ENCODE measurements around the gene TRIM17.

DNA sequence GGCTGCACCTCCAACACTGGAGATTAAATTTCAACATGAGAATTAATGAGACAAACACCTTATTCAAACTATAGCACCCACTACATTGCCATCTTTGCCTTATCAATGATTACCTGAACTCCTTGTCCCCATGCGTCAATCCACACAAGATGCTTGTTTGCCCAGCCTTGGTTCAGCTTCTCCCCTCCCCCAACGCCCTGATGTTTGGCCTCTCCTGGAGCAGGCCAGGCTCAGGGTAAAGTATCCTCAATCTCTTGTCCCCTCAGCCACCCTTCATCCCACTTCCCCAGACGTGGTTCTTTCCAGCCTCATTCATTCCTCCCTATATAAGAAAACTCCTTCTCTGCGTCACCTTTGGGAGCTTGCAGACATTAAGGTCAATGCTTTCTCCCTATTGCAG lies 11.8 kb upstream of the TRIM17 start:
- TF ChIP-seq, protein P1, sequence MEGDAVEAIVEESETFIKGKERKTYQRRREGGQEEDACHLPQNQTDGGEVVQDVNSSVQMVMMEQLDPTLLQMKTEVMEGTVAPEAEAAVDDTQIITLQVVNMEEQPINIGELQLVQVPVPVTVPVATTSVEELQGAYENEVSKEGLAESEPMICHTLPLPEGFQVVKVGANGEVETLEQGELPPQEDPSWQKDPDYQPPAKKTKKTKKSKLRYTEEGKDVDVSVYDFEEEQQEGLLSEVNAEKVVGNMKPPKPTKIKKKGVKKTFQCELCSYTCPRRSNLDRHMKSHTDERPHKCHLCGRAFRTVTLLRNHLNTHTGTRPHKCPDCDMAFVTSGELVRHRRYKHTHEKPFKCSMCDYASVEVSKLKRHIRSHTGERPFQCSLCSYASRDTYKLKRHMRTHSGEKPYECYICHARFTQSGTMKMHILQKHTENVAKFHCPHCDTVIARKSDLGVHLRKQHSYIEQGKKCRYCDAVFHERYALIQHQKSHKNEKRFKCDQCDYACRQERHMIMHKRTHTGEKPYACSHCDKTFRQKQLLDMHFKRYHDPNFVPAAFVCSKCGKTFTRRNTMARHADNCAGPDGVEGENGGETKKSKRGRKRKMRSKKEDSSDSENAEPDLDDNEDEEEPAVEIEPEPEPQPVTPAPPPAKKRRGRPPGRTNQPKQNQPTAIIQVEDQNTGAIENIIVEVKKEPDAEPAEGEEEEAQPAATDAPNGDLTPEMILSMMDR (IDR thresholded peaks at IDR 0.05), result no peak
- no peak for TF ChIP-seq EP300 (IDR thresholded peaks at IDR 0.05; ENCODE audit: low read depth)
- no peak for TF ChIP-seq POLR2AphosphoS5 (IDR thresholded peaks at IDR 0.05)
- no peak for TF ChIP-seq POLR2A (IDR thresholded peaks at IDR 0.05)
